Fibroblast of villous mesenchyme (primary cell): ENCODE results near the gene MTMR3. TPM values are rescaled to one million over a fixed set of nuclear protein-coding genes. Genes with fewer than 3 reads are reported as not detected.
A peak's percentile ranks its signal among the peaks of the same experiment; 100 is the strongest.

Experiments used
- DNase-seq: peaks from one replicate; pipeline ENCODE4 v3.0.0-alpha.2; 2010; ENCODE audit warnings: low read depth
- H3K4me3 ChIP-seq: 2 replicates; pipeline ENCODE4 v1.5.1; 2011; ENCODE audit warnings: low read depth, mild to moderate bottlenecking, low read length
- CTCF ChIP-seq: IDR thresholded peaks from 2 replicates; pipeline ENCODE4 v1.5.1; 2012; ENCODE audit warnings: low read depth, mild to moderate bottlenecking, low read length; ENCODE audit not compliant: insufficient read depth
- total RNA-seq: library from RNA; depleted of rRNA; stranded (reverse); fragments of >200 nt; gene quantifications from 2 replicates; pipeline ENCODE4 v1.2.3, GENCODE V29; 2012

MTMR3 gene
- total RNA-seq, 1 donor, result 51.4 TPM

GRCh38 chr22:30008401-30008800 lies 125.4 kb downstream of the MTMR3 start:
- DNase-seq, result no peak
- H3K4me3 ChIP-seq, result no peak overlapping the region
- TF ChIP-seq CTCF, result no peak

- no peak for DNase-seq
- H3K4me3 ChIP-seq, result no peak overlapping the region
- no peak for TF ChIP-seq CTCF
Observed at GRCh38 chr22:30009478-30009877, 126.5 kb downstream of the MTMR3 start.

- no peak for TF ChIP-seq CTCF
- DNase-seq, result peak; percentile 23
- H3K4me3 ChIP-seq, result no peak overlapping the region
Observed at GRCh38 chr22:30010789-30011405, 127.9 kb downstream of the MTMR3 start.

- TF ChIP-seq CTCF, result no peak
Observed at GRCh38 chr22:30013201-30013600, 130.2 kb downstream of the MTMR3 start.

GRCh38 chr22:30014244-30014643 lies 131.3 kb downstream of the MTMR3 start:
- H3K4me3 ChIP-seq, result no peak overlapping the region
- no peak for DNase-seq
- no peak for TF ChIP-seq CTCF

More at GRCh38 chr22:30013201-30013600, 130.2 kb downstream of the MTMR3 start:
- no peak overlapping the region for H3K4me3 ChIP-seq
- no peak for DNase-seq

- peak; percentile 37 for DNase-seq
- TF ChIP-seq CTCF, result no peak
- no peak overlapping the region for H3K4me3 ChIP-seq
Observed at GRCh38 chr22:30015229-30015797, 132.3 kb downstream of the MTMR3 start.

- H3K4me3 ChIP-seq, result no peak overlapping the region
- no peak for TF ChIP-seq CTCF
- DNase-seq, result no peak
Observed at GRCh38 chr22:30015846-30016245, 132.9 kb downstream of the MTMR3 start.
